Jurkat, Clone E6-1 (cell line): ENCODE measurements around the gene BMP8B.
"Not testable (repeated sequence)": the region's sequence is repeated elsewhere in the genome, so short reads cannot be mapped to it uniquely, and the experiment has no call there.

Experiments
- DNase-seq: peaks from one replicate; pipeline ENCODE4 v3.0.0-alpha.2; 2011; ENCODE audit warnings: low read depth, low spot score
- H3K4me3 ChIP-seq: 2 replicates; pipeline ENCODE4 v1.5.1; 2011; ENCODE audit warnings: mild to moderate bottlenecking, low read length, control low read depth, moderate library complexity

The BMP8B gene

DNA sequence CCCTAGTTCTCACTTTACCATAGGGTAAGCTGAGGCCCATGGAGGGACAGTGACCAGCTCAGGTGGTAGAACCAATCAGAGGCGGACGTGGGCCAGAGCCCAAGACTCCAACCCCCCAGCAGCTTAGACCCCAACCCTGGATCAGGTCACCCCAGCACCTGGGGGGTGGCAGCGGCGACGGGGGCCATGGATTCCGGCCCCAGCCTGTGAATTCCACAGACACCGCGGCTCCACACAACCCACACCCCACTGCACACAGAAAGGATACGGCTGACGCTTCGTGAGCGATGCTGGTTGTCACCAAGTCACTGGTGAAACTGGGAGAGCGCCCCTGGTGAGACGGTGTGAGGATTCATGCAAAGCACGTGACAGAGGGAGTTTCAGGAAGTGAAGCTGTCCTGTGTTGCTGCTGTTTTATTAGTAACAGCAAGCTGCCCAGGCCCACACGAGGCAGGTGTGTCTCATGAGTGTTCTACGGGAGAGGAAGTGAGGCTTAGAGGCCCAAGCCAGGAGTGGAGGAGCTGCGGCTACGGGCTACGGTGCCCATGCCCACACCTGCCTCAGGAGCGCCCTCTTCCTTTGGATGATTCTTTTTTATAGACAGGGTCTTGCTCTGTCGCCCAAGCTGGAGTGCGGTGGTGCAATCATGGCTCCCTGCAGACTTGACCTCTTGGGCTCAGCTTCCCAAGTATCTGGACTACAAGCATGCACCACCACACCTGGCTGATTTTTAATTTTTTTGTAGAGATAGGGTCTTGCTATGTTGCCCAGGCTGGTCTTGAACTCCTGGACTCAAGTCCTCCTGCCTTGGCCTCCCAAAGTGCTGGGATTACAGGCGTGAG, 28.6 kb upstream of the BMP8B start:
- H3K4me3 ChIP-seq: peak overlapping the region; percentile 23
- peak; percentile 68 for DNase-seq

GRCh38 chr1:39816415-39817090, 27.9 kb upstream of the BMP8B start:
- H3K4me3 ChIP-seq: peak overlapping the region; percentile 23
- peak; percentile 56 for DNase-seq

- DNase-seq: no peak
- no peak overlapping the region for H3K4me3 ChIP-seq
Observed at GRCh38 chr1:39812913-39813312, 24.2 kb upstream of the BMP8B start.

- H3K4me3 ChIP-seq: no peak overlapping the region
- DNase-seq: no peak
Observed at GRCh38 chr1:39808784-39809517, 20.3 kb upstream of the BMP8B start.

GRCh38 chr1:39805385-39805784, 16.7 kb upstream of the BMP8B start:
- no peak overlapping the region for H3K4me3 ChIP-seq
- DNase-seq: no peak

DNA sequence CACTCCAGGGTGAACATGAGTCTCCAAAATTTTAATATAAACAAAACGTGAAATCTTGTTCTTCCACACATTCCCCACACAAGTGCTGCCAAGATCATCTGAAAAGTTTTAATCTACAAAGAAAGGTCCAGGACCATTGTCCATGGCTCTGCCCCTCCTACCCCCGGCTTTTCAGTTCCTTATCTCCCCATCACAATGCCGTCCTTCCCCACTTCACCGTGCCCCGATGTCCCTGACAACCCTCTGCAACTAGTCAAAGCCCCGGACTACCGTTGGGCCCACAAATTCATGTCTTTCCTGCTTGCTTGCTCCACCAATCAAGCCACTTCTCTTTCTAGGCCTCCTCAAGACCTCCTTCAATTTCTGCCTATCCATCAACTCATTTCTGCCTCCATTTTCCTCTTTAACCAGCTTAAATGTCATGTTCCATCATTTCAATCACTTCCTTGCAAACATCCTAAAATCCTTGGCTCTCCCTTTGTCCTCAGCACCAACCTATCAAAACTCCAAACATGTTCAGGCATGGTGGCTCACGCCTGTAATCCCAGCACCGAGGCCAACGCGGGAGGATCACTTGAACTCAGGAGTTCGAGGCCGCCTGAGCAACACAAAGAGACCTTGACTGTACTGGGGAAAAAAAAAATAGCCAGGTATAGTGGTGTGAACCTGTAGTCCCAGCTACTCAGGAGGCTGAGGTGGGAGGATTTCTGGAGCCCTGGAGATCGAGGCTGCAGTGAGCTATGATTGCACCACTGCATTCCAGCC, 14.0 kb upstream of the BMP8B start:
- H3K4me3 ChIP-seq: no peak overlapping the region
- no peak for DNase-seq

DNA sequence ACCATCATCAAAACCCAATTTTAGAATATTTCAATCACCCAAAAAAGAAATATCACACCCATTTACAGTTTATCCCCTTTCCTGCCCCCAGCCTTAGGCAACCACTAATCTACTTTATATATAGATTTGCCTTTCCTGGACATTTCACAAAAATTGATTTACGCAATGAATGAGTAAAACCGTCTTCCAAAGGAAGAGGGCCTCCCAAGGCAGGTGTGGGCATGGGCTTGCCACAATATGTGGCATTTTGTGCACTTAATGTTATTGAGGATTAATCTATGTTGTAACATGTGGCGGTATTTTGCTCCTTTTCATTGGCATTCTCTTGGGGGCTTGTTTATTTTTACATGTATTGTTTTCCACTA, 11.8 kb upstream of the BMP8B start:
- H3K4me3 ChIP-seq: no peak overlapping the region
- no peak for DNase-seq

DNA sequence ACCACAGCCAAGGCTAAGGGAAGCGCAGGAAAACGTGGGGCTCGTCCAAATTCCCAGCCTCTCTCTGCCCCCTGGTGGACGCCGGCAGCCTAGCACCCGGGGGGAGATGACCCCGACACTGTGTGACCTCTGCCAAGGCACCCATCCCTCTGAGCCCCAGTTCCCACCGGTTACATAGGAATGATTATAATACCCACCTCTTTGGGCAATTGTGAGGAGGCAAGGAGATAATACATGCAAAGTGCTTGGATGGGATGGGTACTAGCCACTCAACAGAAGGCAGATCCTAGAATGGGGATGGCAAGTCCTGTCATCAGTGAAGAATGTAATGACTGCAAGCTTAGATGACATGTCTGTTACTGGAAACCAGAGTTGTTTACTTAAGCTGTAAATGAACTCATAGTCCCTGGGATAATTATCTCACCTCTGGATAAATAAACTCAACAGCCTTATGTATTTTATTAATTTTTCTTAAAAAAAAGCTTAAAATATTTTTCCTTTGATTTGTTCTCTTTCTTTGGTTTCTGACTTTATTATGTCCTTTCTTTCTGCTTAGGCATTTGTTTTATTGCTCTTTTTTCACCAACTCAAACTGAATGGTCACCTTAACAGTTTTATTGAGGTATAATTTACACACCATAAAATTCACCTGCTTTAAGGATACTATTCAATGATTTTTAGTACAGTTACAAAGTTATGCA, 11.3 kb upstream of the BMP8B start:
- DNase-seq: peak; percentile 29
- peak overlapping the region; percentile 45 for H3K4me3 ChIP-seq

DNA sequence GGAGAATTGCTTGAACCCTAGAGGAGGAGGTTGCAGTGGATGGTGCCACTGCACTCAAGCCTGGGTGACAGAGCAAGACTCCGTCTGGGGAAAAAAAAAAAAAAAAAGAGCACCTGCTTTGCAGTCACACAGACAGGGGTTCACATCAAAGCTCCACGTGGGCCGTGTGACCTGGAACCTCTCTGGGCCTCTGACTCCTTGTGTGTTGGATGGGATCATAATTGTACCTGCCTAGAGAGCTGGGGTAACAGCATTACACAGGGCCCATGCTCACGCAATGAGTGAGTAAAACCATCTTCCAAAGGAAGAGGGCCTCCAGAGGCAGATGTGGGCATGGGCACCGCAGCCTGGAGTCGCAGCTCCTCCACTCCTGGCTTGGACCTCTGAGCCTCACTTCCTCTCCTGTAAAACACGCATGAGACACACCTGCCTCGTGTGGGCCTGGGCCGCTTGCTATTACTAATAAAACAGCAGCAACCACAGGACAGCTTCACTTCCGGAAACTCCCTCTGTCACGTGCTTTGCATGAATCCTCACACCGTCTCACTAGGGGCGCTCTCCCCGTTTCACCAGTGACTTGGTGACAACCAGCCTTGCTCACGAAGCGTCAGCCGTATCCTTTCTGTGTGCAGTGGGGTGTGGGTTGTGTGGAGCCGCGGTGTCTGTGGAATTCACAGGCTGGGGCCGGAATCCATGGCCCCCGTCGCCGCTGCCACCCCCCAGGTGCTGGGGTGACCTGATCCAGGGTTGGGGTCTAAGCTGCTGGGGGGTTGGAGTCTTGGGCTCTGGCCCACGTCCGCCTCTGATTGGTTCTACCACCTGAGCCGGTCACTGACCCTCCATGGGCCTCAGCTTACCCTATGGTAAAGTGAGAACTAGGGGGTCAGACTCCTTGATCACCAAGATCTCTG, 10.4 kb upstream of the BMP8B start:
- peak overlapping the region; percentile 45 for H3K4me3 ChIP-seq
- peak; percentile 91 for DNase-seq

GRCh38 chr1:39795651-39796050, 7.0 kb upstream of the BMP8B start:
- H3K4me3 ChIP-seq: no peak overlapping the region
- no peak for DNase-seq

DNA sequence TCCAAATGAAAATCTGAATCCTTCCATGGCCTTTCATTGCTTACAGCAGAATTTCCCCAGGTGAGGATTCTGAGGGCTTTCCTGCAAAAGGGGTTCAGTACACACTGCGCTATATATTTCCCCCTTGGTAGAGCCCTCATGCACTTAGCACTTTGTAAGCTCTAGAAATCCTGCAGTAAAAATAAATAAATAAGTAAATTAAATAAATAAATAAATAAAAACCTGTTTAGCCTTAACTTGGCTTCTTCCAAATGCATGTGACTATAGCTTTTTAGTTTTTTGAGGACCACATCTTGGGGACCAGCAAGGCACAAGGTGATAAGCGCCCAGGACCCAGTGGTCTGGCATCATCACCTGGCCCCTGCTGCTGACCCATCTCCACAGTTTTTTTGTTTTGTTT, 3.2 kb upstream of the BMP8B start:
- no peak overlapping the region for H3K4me3 ChIP-seq
- DNase-seq: no peak

GRCh38 chr1:39789571-39790110, 976 bp upstream of the BMP8B start:
- no peak for DNase-seq
- peak overlapping the region; percentile 41 for H3K4me3 ChIP-seq

DNA sequence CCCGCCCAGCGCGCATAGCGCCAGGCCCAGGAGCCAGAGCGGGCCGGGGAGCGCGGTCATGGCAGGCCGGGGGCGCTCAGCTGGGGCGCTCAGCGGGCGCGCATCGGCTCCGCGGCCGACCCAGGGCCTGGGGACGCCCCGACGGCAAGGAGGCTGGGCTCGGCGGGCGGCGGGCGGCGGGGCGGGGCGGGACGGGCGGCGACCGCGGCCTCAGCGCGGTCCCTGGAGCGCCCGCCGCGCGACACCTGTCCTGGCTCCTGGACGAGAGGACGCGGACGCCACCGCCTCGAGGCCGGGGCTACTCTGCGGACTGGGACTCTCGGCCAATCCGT, 273 bp downstream of the BMP8B start:
- H3K4me3 ChIP-seq: no peak overlapping the region; the same call in 1 of the 2 replicates
- no peak for DNase-seq

DNA sequence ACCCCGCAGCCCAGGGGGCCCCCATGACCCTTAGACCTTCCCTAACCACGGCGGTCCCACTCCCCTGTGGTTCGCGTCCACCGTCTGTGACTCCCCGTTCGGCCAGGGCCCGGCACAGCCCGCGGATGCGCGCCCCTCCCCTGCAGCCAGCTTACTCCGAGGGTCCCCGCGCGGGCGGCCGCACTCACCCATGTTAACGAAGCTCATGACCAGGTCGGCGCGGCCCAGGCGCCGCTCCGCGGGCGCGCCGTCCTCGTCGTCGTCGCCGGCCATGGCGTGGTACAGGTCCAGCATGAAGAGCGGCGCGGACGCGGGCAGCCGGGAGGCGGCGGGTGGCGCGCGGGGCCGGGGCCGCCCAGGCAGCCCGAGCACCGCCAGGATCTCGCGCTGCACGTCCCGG, 701 bp downstream of the BMP8B start:
- not testable (repeated sequence) for H3K4me3 ChIP-seq

DNA sequence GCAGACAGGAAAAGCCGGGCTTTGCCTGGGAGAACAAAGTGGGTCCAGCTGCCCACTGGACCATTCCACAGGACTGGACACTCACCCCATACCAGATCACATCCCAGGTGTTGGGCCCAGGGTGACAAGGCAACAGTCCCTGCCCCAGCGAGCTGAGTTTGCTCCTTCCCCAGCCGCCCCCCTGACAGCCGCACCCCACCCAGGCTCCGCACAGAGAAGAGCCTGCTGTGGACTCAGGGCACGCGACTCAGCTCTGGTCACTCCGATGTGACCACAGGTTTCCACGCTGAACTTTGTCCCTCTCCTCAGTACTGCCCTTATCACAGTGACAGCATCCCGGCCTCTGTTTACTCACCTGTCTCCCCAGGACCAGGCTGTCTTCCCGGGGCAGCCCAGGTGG, 1.2 kb downstream of the BMP8B start:
- H3K4me3 ChIP-seq: no peak overlapping the region
- DNase-seq: no peak

More for the DNA sequence above, 701 bp downstream of the BMP8B start:
- DNase-seq: not testable (repeated sequence)

GRCh38 chr1:39787108-39787375, 1.6 kb downstream of the BMP8B start:
- not testable (repeated sequence) for DNase-seq, H3K4me3 ChIP-seq

GRCh38 chr1:39786303-39787107, 2.2 kb downstream of the BMP8B start:
- DNase-seq, H3K4me3 ChIP-seq: not testable (repeated sequence)
